Measurements from ENCODE around the gene DCAKD.

The DCAKD gene

GRCh38 chr17:45051060-45051719 is at the start of gene DCAKD:
TSS of gene DCAKD (minus strand) at chr17:45051632. CDS start at chr17:45034885, 16,747 bp downstream.
- DNase-seq: peak; percentile 83

DNA sequence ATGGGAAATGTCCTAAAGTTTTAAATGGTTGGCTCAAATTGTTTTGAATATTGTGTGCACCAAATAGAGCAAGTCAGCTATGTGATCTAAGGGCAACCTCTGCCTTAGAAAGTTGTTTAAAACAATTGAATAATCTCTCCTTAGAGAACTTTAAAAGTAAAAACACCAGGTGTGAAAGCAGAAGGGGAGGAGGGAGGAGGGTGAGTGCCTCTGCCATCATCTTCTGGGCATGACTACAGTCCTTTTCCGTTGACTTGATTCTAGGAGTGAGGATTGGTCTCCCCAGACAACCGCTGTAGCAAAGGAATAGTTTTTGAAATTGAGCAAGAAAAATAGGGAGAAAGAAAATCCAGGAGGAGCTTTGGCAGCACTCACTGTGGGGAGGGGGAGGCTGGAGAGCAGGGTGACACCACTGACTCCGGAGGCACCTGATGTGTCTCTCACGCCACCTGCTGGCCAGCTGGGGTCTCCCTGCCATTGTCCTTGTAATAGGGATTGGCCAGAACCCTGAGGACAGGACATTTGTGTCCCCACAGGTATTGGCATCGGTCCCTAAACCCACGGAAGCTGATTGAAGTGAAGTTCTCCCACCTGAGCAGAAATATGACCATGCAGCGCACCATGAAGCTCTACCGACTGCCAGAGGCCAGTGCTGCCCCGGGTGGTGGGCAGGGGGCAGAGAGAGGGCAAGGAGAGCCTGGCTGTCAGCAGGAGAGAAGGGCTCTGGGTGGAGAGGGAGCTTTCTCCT is 47.6 kb upstream of the DCAKD start:
- DNase-seq: peak; percentile 53

GRCh38 chr17:45098081-45098868 is 46.8 kb upstream of the DCAKD start:
- DNase-seq: no peak

GRCh38 chr17:45096926-45097325 is 45.5 kb upstream of the DCAKD start:
- no peak for DNase-seq

- DNase-seq: peak; percentile 37
These were observed 44.7 kb upstream of the DCAKD start for GRCh38 chr17:45096141-45096540.

DNA sequence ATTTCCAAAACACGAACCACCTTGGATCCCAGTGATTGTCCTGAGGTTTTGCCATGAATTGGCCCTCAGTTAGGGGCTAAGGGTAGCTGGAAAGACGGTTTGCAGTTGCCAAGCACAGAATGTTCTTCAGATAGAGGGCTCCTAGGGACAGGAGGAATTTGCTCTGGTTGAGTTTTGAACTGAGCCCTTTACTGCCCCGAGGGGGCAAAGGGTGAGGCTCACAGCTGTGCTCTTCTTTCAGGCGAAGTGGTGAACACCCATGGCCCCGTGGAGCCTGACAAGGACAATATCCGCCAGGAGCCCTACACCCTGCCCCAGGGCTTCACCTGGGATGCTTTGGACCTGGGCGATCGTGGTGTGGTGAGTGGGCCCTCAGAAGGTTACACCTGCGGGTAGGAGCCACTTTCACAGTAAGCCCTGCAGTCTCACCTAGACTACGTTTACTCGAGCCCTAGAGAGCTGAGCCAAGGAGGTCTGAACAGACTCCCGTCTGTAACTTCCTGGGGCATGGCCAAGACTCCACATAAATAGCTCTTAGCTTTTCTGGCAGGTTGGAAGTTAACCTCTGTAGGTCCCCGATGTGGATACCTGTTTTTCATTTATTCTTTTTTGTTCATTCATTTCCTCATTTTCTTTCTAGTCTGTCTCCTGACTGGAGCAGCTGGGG is 42.1 kb upstream of the DCAKD start:
- no peak for DNase-seq

- DNase-seq: no peak
These were observed 41.5 kb upstream of the DCAKD start for GRCh38 chr17:45092911-45093430.

DNA sequence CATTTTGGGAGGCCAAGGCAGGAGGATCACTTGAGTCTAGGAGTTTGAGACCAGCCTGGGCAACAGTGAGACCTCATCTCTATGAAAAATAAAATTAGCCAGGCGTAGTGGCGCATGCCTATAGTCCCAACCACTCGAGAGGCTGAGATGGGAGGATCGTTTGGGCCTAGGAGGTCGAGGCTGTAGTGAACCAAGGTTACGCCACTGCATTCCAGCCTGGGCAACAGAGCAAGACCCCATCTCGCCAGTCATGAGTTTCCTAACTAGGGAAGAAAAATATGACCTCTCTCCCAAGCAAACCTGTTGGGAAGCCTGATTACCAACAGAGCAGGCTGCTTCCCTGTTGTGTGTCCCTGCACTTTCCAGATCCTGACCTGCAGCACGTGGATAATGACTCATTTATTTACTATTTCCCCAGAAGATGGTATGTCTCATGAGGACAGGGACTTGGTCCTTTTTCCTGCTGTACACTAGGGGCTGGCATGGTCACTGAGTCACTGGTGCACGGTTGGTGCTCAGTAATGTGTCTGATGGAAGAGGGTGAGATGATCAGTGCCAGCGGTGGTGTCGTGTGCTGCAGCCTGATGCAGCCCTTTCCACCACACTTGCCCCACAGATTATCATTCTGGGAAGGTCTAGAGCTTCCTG is 40.5 kb upstream of the DCAKD start:
- no peak for DNase-seq

DNA sequence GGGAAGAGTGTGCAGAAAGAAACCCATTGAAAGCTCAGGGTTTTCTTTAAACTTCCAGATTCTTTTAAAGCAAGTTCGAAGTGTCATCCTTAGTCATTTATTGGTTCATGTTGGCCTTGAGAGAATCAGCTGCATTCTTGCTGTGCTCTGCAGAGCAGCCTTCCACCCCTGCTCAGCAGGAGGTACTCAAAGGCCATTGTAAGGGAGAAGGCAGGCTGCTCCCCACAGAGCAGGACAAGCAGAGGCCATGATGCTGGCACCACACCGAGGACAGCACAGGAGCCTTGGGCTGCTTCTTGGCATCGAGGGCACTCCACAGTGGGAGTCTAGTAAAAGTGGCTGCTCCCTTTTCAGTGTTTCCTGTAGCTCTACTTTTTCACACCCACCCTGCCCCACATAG is 39.3 kb upstream of the DCAKD start:
- no peak for DNase-seq

- peak; percentile 82 for DNase-seq
These were observed 37.3 kb upstream of the DCAKD start for GRCh38 chr17:45088741-45089140.

DNA sequence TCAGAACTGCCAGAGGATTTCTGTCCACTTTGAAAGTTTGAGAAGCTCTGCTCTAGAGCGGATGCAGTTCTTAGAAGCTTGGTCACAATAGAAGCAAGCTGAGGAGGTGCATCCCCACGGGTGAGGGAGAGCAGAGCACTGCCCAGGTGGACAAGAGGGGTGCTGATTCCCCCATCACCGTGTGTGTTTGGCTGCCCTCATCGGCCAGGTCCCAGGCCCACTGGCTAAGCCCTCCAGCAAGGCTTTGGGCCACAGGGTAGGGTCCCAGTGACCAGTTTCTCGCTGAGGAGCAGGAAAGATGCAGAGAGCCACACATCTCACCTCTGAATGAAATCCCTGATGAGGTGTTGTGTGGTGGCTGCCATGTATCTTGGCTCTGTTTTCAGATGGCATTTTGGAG is 36.5 kb upstream of the DCAKD start:
- no peak for DNase-seq

- peak; percentile 50 for DNase-seq
These were observed 36.1 kb upstream of the DCAKD start for GRCh38 chr17:45087504-45087975.

DNA sequence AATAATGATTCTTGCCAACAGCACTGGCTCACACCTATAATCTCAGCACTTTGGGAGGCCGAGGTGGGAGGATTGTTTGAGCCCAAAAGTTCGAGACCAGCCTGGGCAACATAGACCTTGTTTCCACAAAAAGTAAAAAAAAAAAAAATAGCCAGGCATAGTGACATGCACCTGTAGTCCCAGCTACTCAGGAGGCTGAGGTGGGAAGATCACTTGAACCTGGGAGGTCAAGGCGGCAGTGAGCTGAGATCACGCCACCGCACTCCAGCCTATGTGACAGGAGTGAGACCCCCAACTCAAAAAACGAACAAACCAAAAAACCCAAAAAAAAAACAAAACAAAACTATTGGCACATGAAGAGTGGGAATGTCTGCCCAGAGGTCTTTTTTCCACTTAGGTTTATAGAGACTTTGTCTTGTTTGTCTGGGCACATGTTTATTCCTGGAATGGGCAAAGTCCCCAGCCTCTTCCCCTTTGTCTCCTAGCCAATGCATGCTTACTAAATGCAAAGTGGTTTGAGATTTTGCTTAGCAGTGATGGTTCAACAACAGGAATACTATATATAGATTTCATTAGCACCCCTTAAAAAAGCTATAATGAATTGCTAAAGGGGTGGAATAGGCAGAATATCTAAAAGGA is 35.6 kb upstream of the DCAKD start:
- DNase-seq: no peak

GRCh38 chr17:45086391-45086790 is 35.0 kb upstream of the DCAKD start:
- no peak for DNase-seq

DNA sequence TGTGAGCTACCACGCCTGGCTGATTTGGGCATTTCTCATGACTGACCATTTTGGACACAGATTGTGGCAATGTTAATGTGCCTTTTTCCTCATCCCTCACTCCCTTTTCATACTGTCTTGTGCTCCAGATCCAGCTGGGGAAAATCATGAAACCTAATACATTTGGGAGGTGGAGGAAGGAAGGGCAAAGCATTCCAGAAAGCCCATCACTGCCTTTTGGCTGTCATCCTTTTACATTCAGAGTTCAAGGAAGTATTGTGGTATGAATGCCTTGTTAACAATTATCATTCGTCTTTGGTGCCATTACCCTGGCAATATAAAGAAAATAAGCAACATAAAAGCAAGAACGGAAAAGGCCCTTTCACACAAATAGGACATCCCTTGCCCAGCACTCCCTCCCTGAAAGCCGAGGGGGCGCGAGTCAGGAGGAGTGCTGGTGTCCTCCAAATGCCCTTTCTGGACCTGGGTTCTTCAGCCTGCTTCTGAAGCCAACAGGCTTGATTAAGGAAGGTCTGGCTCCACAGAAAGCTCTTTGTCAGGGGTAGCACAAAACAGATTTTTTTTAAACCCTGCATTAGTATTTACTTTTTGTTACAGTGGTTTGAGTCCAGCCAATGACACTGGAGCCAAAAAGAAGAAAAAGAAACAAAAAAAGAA is 29.7 kb upstream of the DCAKD start:
- no peak for DNase-seq

DNA sequence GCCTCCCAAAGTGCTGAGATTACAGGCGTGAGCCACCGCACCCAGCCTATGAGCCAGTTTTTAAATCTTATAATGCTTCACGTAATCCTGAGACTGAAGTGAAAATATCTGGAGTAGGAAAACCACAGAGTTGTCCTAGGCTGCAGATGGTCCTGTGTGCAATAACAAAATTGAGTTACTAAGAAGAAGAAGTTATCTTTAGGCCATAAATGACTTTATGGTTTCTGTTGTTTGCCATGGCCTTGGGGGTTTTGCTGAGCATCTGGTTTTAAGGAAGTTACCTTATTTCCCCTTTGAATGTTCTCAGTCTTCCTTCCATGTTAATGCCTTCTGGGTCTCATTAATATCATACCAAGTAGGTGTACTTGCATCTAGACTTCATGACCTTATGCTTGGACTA is 26.2 kb upstream of the DCAKD start:
- peak; percentile 99 for DNase-seq

DNA sequence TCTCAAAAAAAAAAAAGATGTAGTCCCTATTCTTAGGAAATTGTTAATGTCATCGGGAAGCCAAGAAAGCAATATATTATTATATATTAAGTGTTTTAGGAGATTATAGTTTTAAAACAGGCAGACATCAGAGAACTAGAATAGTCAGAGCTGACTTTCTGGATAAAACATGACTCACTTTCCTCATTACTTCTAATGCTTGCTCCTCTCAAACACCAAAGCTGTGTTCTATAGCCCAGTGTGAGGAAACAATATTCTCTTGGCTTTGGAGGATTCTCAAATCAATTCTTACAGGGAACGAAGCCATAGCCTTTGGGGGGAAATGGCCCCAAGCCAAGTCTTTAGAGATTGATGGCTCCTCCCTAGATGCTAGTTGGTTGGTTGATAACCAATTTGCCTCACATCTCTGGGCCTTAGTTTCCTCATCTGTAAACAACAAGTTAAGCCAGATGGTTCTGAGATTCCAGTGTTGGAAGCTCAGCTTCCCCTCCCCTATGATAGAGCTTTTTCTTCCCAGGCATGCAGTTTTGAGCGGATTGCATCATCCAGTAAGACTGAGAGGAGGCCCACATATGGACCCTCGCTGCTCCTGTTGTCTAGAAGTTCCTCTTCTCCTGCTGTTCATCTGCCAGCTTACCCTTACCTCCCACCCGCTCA is 22.1 kb upstream of the DCAKD start:
- DNase-seq: peak; percentile 68

GRCh38 chr17:45070809-45071208 is 19.4 kb upstream of the DCAKD start:
- no peak for DNase-seq

DNA sequence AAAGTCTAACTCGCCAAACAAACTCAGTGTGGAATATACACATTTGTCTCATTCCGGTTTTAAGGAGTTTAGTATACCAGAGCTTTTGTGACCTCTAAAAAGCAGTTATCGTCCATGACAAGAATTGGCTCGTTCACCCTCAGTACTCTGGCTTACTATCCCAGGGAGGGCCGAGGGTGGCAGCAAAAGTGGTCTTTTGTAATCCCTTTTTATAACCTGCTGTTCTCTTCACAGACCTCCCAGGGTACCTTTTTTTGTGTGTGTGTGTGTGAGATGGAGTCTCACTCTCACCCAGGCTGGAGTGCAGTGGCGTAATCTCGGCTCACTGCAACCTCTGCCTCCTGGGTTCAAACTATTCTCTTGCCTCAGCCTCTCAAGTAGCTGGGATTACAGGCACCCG is 18.6 kb upstream of the DCAKD start:
- DNase-seq: no peak

DNA sequence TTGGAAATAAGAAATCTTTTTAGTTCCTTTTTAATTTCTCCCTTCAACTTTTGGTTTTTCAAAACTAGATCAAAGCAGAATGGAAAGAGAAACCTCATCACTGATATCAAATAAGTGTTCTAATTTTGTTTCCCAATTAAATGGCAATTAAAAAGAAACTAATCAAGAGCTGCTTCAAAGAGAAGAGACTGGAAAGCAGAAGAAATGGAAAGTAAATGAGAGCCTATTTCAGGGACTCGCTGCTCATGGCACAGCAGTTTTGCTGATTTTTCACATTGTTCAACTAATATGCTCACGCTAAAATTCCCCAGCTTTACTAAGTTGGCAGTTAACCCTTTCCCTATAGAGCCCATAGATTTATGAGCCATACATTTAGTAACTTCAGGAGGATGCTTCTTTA is 16.2 kb upstream of the DCAKD start:
- no peak for DNase-seq

GRCh38 chr17:45063198-45063597 is 11.8 kb upstream of the DCAKD start:
- DNase-seq: peak; percentile 88

Measured in MV-4-11 (cell line).